GM12878 (cell line): ENCODE results near the gene RP2. TPM values are rescaled to one million over a fixed set of nuclear protein-coding genes. Genes with fewer than 3 reads are reported as not detected.

Experiments
- CEBPZ ChIP-seq: fragments of 150-350 bp; IDR thresholded peaks from 2 replicates; pipeline ENCODE4 v1.6.1; 2016; ENCODE audit warnings: low read depth, low read length
- CHD1 ChIP-seq: IDR thresholded peaks from 2 replicates; pipeline ENCODE4 v1.6.1; 2012; ENCODE audit warnings: low read depth, low read length, improper control_type of control experiment
- E4F1 ChIP-seq: fragments of 450-650 bp; IDR thresholded peaks from 2 replicates; pipeline ENCODE4 v1.6.1; 2018; ENCODE audit warnings: borderline replicate concordance, mild to moderate bottlenecking; ENCODE audit not compliant: partially characterized antibody
- EGR1 ChIP-seq, 2 experiments: IDR thresholded peaks; 1 replicate in 1 of 2; 2 replicates in 1 of 2; pipeline ENCODE4 v1.6.1; 2011 to 2012; ENCODE audit warnings: low read depth in 2 of 2, low read length in 2 of 2, borderline replicate concordance in 1 of 2, mild to moderate bottlenecking in 1 of 2, moderate library complexity in 1 of 2
- NFXL1 ChIP-seq: fragments of 450-650 bp; IDR thresholded peaks from 2 replicates; pipeline ENCODE4 v1.6.1; 2017; ENCODE audit warnings: antibody characterized with exemption, mild to moderate bottlenecking, borderline replicate concordance
- NR2C1 ChIP-seq: fragments of 450-650 bp; IDR thresholded peaks from 2 replicates; pipeline ENCODE4 v1.6.1; 2017; ENCODE audit warnings: antibody characterized with exemption, mild to moderate bottlenecking, moderate library complexity
- RELA ChIP-seq: fragments of 450-650 bp; IDR thresholded peaks from 2 replicates; pipeline ENCODE4 v1.8.0; 2014; ENCODE audit warnings: borderline replicate concordance; ENCODE audit not compliant: partially characterized antibody
- SMAD1 ChIP-seq: fragments of 450-650 bp; IDR thresholded peaks from 2 replicates; pipeline ENCODE4 v1.6.1; 2018; ENCODE audit warnings: mild to moderate bottlenecking, low read depth; ENCODE audit not compliant: partially characterized antibody
- SMC3 ChIP-seq: IDR thresholded peaks from 2 replicates; pipeline ENCODE4 v1.6.1; 2011; ENCODE audit warnings: low read length, improper control_type of control experiment, borderline replicate concordance
- SPI1 ChIP-seq: IDR thresholded peaks from 2 replicates; pipeline ENCODE4 v1.6.1; 2011; ENCODE audit warnings: low read depth, mild to moderate bottlenecking, low read length, moderate library complexity, borderline replicate concordance; ENCODE audit not compliant: insufficient read depth
- SREBF2 ChIP-seq: IDR thresholded peaks from 2 replicates; pipeline ENCODE4 v1.6.1; 2012; ENCODE audit warnings: mild to moderate bottlenecking, low read length
- TCF7 ChIP-seq: IDR thresholded peaks from 2 replicates; pipeline ENCODE4 v1.6.1; 2014; ENCODE audit warnings: antibody characterized with exemption, borderline replicate concordance
- USF1 ChIP-seq: IDR thresholded peaks from 2 replicates; pipeline ENCODE4 v1.6.1; 2011; ENCODE audit warnings: borderline replicate concordance, low read depth, mild to moderate bottlenecking, moderate library complexity, mixed read lengths, low read length; ENCODE audit not compliant: insufficient read depth; ENCODE audit errors: extremely low read length
- ZNF274 ChIP-seq: IDR thresholded peaks from one replicate; pipeline ENCODE4 v1.8.0; 2011; ENCODE audit not compliant: insufficient read length, insufficient read depth
- ZZZ3 ChIP-seq: IDR thresholded peaks from 2 replicates; pipeline ENCODE4 v1.6.1; 2011; ENCODE audit warnings: low read depth; ENCODE audit not compliant: control insufficient read depth, insufficient read length
- polyA plus RNA-seq, 11 experiments: library from polyadenylated mRNA; depleted of rRNA in 4 of 11; unstranded in 6 of 11; stranded (reverse) in 5 of 11; fragments of >200 nt; fragmentation: Nextera tagmentation in 4 of 11; fragmentation: Illumina TruSeq in 1 of 11; extraction: Ambion mirVana in 4 of 11; extraction: Trizol in 1 of 11; gene quantifications; 1 replicate in 1 of 11; 2 replicates in 10 of 11; pipeline versions ENCODE4 v1.2.1 to v1.2.3, GENCODE V29; 2011 to 2016; ENCODE audit warnings: inconsistent platforms in 2 of 11, missing spikeins in 2 of 11, low read depth in 1 of 11
- total RNA-seq, 4 experiments: library from RNA; depleted of rRNA in 3 of 4; stranded (reverse); fragments of >200 nt in 3 of 4; fragmentation: Illumina TruSeq in 1 of 4; extraction: Trizol in 1 of 4; gene quantifications; 2 replicates each; pipeline versions ENCODE4 v1.2.1 to v1.2.3, GENCODE V29; 2013 to 2021
- TF ChIP-seq, protein P1 (sequence below): fragments of 450-650 bp; IDR thresholded peaks from 2 replicates; pipeline ENCODE4 v1.6.1; 2017; ENCODE audit warnings: mild to moderate bottlenecking, moderate library complexity
- TF ChIP-seq, protein P2 (sequence below): IDR thresholded peaks from 2 replicates; pipeline ENCODE4 v1.6.1; 2012; ENCODE audit warnings: low read depth, low read length, improper control_type of control experiment

Gene RP2
- total and polyA plus RNA-seq, 10 of the 15 experiments (the other 5 are each of a cell fraction or from before 2014, with no cell fraction given) = 3.5 to 11.0 (median 5.7) TPM

GRCh38 chrX:46903458-46904242 is 66.8 kb downstream of the RP2 start (continued):
- TF ChIP-seq, protein P1, sequence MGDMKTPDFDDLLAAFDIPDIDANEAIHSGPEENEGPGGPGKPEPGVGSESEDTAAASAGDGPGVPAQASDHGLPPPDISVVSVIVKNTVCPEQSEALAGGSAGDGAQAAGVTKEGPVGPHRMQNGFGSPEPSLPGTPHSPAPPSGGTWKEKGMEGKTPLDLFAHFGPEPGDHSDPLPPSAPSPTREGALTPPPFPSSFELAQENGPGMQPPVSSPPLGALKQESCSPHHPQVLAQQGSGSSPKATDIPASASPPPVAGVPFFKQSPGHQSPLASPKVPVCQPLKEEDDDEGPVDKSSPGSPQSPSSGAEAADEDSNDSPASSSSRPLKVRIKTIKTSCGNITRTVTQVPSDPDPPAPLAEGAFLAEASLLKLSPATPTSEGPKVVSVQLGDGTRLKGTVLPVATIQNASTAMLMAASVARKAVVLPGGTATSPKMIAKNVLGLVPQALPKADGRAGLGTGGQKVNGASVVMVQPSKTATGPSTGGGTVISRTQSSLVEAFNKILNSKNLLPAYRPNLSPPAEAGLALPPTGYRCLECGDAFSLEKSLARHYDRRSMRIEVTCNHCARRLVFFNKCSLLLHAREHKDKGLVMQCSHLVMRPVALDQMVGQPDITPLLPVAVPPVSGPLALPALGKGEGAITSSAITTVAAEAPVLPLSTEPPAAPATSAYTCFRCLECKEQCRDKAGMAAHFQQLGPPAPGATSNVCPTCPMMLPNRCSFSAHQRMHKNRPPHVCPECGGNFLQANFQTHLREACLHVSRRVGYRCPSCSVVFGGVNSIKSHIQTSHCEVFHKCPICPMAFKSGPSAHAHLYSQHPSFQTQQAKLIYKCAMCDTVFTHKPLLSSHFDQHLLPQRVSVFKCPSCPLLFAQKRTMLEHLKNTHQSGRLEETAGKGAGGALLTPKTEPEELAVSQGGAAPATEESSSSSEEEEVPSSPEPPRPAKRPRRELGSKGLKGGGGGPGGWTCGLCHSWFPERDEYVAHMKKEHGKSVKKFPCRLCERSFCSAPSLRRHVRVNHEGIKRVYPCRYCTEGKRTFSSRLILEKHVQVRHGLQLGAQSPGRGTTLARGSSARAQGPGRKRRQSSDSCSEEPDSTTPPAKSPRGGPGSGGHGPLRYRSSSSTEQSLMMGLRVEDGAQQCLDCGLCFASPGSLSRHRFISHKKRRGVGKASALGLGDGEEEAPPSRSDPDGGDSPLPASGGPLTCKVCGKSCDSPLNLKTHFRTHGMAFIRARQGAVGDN = no peak
- TF ChIP-seq EGR1 (IDR thresholded peaks at IDR 0.05; ENCODE audit: borderline replicate concordance in 1 of 2, low read depth in 2 of 2, low read length in 2 of 2) = no peak
- TF ChIP-seq CHD1 = no peak
- no peak for TF ChIP-seq SREBF2
- TF ChIP-seq CEBPZ = no peak
- peak; percentile 66 for TF ChIP-seq SMC3
- no peak for TF ChIP-seq ZNF274
- TF ChIP-seq, protein P2, sequence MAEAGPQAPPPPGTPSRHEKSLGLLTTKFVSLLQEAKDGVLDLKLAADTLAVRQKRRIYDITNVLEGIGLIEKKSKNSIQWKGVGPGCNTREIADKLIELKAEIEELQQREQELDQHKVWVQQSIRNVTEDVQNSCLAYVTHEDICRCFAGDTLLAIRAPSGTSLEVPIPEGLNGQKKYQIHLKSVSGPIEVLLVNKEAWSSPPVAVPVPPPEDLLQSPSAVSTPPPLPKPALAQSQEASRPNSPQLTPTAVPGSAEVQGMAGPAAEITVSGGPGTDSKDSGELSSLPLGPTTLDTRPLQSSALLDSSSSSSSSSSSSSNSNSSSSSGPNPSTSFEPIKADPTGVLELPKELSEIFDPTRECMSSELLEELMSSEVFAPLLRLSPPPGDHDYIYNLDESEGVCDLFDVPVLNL = no peak
- no peak for TF ChIP-seq TCF7
- TF ChIP-seq NFXL1 = no peak
- TF ChIP-seq ZZZ3 = no peak
- TF ChIP-seq SMAD1 = no peak
- TF ChIP-seq E4F1 = no peak
- peak; percentile 77 for TF ChIP-seq RELA
- TF ChIP-seq SPI1 = no peak
- TF ChIP-seq NR2C1 = no peak
- no peak for TF ChIP-seq USF1
